Sigmoid colon (tissue), 4 donors: ENCODE measurements around the gene KAZN.

Experiments
- POLR2A ChIP-seq, 2 donors: fragments of 450-650 bp; IDR thresholded peaks; one replicate each; pipeline ENCODE4 v1.6.1; 2016; ENCODE audit warnings: antibody characterized with exemption in 2 of 2, mild to moderate bottlenecking in 2 of 2, moderate library complexity in 2 of 2
- POLR2AphosphoS5 ChIP-seq, 4 donors: sonication (generic); formaldehyde crosslinking; IDR thresholded peaks; one replicate each; pipeline ENCODE4 v1.6.1; 2017; ENCODE audit warnings: antibody characterized with exemption in 4 of 4
- TF ChIP-seq, protein P1 (sequence below), 4 experiments: fragments of 450-650 bp in 3 of 4; fragments of 200-600 bp in 1 of 4; IDR thresholded peaks; one replicate each; pipeline ENCODE4 v1.5.1; 2016 to 2019; ENCODE audit warnings: antibody characterized with exemption in 4 of 4, mild to moderate bottlenecking in 3 of 4, moderate library complexity in 2 of 4

DNA sequence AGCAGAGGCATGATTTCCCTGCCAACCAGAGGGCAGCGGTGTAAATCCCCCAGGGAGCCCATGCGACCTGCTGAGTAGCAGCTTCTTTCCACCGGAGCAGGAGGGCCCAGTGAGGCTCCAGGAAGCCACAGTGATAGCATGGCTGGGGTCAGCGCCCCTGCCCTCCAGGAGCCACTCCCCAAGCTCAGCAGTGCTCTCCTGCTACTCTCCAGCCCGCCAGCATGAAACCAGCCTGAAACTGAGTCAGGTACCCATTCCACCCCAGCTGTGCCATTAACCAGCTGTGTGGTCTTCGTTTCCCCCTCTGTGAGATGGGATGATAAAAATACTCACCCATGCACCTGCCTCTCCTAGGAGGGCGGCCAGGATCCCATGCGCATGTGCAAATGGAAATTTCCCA, 431.3 kb downstream of the KAZN start:
- TF ChIP-seq POLR2A (IDR thresholded peaks at IDR 0.05) (no peak), POLR2AphosphoS5 (IDR thresholded peaks at IDR 0.05) (no peak)
- TF ChIP-seq, protein P1, sequence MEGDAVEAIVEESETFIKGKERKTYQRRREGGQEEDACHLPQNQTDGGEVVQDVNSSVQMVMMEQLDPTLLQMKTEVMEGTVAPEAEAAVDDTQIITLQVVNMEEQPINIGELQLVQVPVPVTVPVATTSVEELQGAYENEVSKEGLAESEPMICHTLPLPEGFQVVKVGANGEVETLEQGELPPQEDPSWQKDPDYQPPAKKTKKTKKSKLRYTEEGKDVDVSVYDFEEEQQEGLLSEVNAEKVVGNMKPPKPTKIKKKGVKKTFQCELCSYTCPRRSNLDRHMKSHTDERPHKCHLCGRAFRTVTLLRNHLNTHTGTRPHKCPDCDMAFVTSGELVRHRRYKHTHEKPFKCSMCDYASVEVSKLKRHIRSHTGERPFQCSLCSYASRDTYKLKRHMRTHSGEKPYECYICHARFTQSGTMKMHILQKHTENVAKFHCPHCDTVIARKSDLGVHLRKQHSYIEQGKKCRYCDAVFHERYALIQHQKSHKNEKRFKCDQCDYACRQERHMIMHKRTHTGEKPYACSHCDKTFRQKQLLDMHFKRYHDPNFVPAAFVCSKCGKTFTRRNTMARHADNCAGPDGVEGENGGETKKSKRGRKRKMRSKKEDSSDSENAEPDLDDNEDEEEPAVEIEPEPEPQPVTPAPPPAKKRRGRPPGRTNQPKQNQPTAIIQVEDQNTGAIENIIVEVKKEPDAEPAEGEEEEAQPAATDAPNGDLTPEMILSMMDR (IDR thresholded peaks at IDR 0.05), result no peak
